OCI-LY1 (cell line): ENCODE results near the gene RGS17.

Experiments used
- H2AFZ ChIP-seq: fragments of 200-600 bp; sonication (generic), shearing (Covaris generic); 2 replicates; pipeline ENCODE4 v1.6.0; 2014; ENCODE audit warnings: antibody characterized with exemption, mild to moderate bottlenecking, low read length
- H3F3A ChIP-seq: fragments of 200-600 bp; sonication (generic), shearing (Covaris generic); 2 replicates; pipeline ENCODE4 v1.6.0; 2014; ENCODE audit warnings: mild to moderate bottlenecking, antibody characterized with exemption, low read length, moderate library complexity; ENCODE audit not compliant: insufficient read depth
- H3K27ac ChIP-seq: fragments of 200-600 bp; sonication (generic); 2 replicates; pipeline ENCODE4 v1.5.1; 2014; ENCODE audit warnings: low read length, mixed run types, mild to moderate bottlenecking, low read depth; ENCODE audit not compliant: poor library complexity, severe bottlenecking
- H3K27me3 ChIP-seq: fragments of 200-600 bp; sonication (generic); 2 replicates; pipeline ENCODE4 v1.6.0; 2014; ENCODE audit warnings: antibody characterized with exemption, mild to moderate bottlenecking, low read length, moderate library complexity; ENCODE audit not compliant: insufficient read depth
- H3K36me3 ChIP-seq: fragments of 200-600 bp; sonication (generic); 2 replicates; pipeline ENCODE4 v1.6.1; 2014; ENCODE audit warnings: mild to moderate bottlenecking, antibody characterized with exemption, low read length, moderate library complexity, mixed read lengths; ENCODE audit not compliant: insufficient read depth
- H3K4me1 ChIP-seq: fragments of 200-600 bp; sonication (generic); 2 replicates; pipeline ENCODE4 v1.5.1; 2014; ENCODE audit warnings: mild to moderate bottlenecking, low read length, moderate library complexity; ENCODE audit not compliant: insufficient read depth, severe bottlenecking
- H3K4me2 ChIP-seq: fragments of 200-600 bp; sonication (generic), shearing (Covaris generic); 2 replicates; pipeline ENCODE4 v1.6.1; 2014; ENCODE audit warnings: low read length
- H3K4me3 ChIP-seq: fragments of 200-600 bp; sonication (generic); 2 replicates; pipeline ENCODE4 v1.5.1; 2014; ENCODE audit warnings: low read length, low read depth, mild to moderate bottlenecking, mixed read lengths; ENCODE audit not compliant: poor library complexity, severe bottlenecking
- H3K79me2 ChIP-seq: fragments of 200-600 bp; shearing (Covaris generic); 2 replicates; pipeline ENCODE4 v1.6.1; 2016; ENCODE audit warnings: mixed run types, low read length, mixed read lengths; ENCODE audit not compliant: insufficient read depth
- H3K9ac ChIP-seq: fragments of 200-600 bp; sonication (generic), shearing (Covaris generic); 2 replicates; pipeline ENCODE4 v1.6.1; 2014; ENCODE audit warnings: mild to moderate bottlenecking, low read length, mixed read lengths
- H3K9me2 ChIP-seq: fragments of 200-600 bp; sonication (generic), shearing (Covaris generic); 2 replicates; pipeline ENCODE4 v1.6.1; 2014; ENCODE audit warnings: low read depth, mild to moderate bottlenecking, low read length, mixed read lengths
- H3K9me3 ChIP-seq: fragments of 200-600 bp; shearing (Covaris generic); 2 replicates; pipeline ENCODE4 v1.6.1; 2014; ENCODE audit warnings: low read length, mixed read lengths
- H4K20me1 ChIP-seq: fragments of 200-600 bp; sonication (generic), shearing (Covaris generic); 2 replicates; pipeline ENCODE4 v1.6.0; 2016; ENCODE audit warnings: mild to moderate bottlenecking, low read length; ENCODE audit not compliant: insufficient read depth
- EZH2 ChIP-seq: fragments of 200-600 bp; sonication (generic), shearing (Covaris generic); IDR thresholded peaks from 2 replicates; pipeline ENCODE4 v1.8.0; 2017; ENCODE audit warnings: borderline replicate concordance, mixed run types, mild to moderate bottlenecking, antibody characterized with exemption, low read length, moderate library complexity, mixed read lengths
- TF ChIP-seq, protein P1 (sequence below): fragments of 200-600 bp; sonication (generic), shearing (Covaris generic); IDR thresholded peaks from 2 replicates; pipeline ENCODE4 v1.5.1; 2017; ENCODE audit warnings: mild to moderate bottlenecking, antibody characterized with exemption, low read length, moderate library complexity, mixed read lengths

The RGS17 gene

GRCh38 chr6:153145591-153145990 is 14.5 kb upstream of the RGS17 start:
- Histone ChIP-seq H2AFZ (no peak overlapping the region), H3K4me2 (no peak overlapping the region), H3K79me2 (no peaks in the 10 kb centered on the region), H3K36me3 (no peaks in the 10 kb centered on the region), H3K4me3 (no peak overlapping the region), H3K9ac (no peak overlapping the region), H3K4me1 (no peaks in the 10 kb centered on the region), H3K27me3 (no peaks in the 10 kb centered on the region), H3F3A (no peaks in the 10 kb centered on the region), H4K20me1 (no peaks in the 10 kb centered on the region), H3K9me2 (no peaks in the 10 kb centered on the region), H3K9me3 (no peaks in the 10 kb centered on the region), H3K27ac (no peak overlapping the region)
- TF ChIP-seq, protein P1, sequence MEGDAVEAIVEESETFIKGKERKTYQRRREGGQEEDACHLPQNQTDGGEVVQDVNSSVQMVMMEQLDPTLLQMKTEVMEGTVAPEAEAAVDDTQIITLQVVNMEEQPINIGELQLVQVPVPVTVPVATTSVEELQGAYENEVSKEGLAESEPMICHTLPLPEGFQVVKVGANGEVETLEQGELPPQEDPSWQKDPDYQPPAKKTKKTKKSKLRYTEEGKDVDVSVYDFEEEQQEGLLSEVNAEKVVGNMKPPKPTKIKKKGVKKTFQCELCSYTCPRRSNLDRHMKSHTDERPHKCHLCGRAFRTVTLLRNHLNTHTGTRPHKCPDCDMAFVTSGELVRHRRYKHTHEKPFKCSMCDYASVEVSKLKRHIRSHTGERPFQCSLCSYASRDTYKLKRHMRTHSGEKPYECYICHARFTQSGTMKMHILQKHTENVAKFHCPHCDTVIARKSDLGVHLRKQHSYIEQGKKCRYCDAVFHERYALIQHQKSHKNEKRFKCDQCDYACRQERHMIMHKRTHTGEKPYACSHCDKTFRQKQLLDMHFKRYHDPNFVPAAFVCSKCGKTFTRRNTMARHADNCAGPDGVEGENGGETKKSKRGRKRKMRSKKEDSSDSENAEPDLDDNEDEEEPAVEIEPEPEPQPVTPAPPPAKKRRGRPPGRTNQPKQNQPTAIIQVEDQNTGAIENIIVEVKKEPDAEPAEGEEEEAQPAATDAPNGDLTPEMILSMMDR, result no peak
- TF ChIP-seq EZH2, result no peak

DNA sequence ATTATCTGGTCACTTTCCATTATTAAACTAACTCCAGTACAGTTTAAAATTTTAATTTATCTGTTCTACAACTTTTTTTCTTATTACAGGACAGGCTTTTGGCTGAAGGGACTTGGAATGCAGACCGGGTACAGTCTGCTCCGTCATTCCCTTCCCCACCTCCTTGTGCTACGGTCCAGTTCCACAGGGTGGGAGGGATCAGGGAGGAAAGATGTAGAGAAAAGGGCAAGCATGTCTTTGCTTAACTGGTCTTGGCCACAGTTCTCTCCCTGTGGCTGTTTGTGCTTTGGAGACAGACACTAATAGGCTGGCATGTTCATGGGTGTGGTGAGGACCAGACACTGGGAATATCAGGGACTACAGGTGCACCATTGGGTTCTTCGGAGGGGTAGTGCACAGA is 12.1 kb upstream of the RGS17 start:
- H3K9me3 ChIP-seq, result no peaks in the 10 kb centered on the region
- no peak overlapping the region for H2AFZ ChIP-seq
- H3K4me2 ChIP-seq, result no peak overlapping the region
- no peaks in the 10 kb centered on the region for H3K36me3 ChIP-seq
- no peaks in the 10 kb centered on the region for H3F3A ChIP-seq
- no peaks in the 10 kb centered on the region for H3K79me2 ChIP-seq
- no peak overlapping the region for H3K9ac ChIP-seq
- no peak overlapping the region for H3K4me3 ChIP-seq
- TF ChIP-seq, protein P1, result no peak
- TF ChIP-seq EZH2, result no peak
- no peaks in the 10 kb centered on the region for H3K27me3 ChIP-seq
- no peaks in the 10 kb centered on the region for H3K4me1 ChIP-seq
- no peaks in the 10 kb centered on the region for H3K9me2 ChIP-seq
- no peaks in the 10 kb centered on the region for H4K20me1 ChIP-seq
- no peak overlapping the region for H3K27ac ChIP-seq

- Histone ChIP-seq H3K4me1 (no peaks in the 10 kb centered on the region), H3K27me3 (no peaks in the 10 kb centered on the region), H3K4me3 (no peak overlapping the region), H3K9me3 (no peaks in the 10 kb centered on the region), H3K9ac (no peak overlapping the region), H3K79me2 (no peaks in the 10 kb centered on the region), H3K4me2 (no peak overlapping the region), H3K36me3 (no peaks in the 10 kb centered on the region), H3K27ac (no peak overlapping the region), H4K20me1 (no peaks in the 10 kb centered on the region), H2AFZ (no peak overlapping the region), H3K9me2 (no peaks in the 10 kb centered on the region), H3F3A (no peaks in the 10 kb centered on the region)
- TF ChIP-seq, protein P1, result no peak
- TF ChIP-seq EZH2, result no peak
Observed at GRCh38 chr6:153140299-153140698, 9.2 kb upstream of the RGS17 start.
